HepG2 (cell line): Measurements from ENCODE around the gene CHKA. TPM values are rescaled to one million over a fixed set of nuclear protein-coding genes. Genes with fewer than 3 reads are reported as not detected.

ENCODE experiments used
- AHR ChIP-seq: IDR thresholded peaks from 2 replicates; pipeline ENCODE4 v1.6.1; 2018; ENCODE audit warnings: missing genetic modification reagents, missing compliant biosample characterization
- CHD2 ChIP-seq: IDR thresholded peaks from 2 replicates; pipeline ENCODE4 v1.6.1; 2011; ENCODE audit warnings: low read depth, low read length, improper control_type of control experiment
- FOXJ3 ChIP-seq: sonication (generic); formaldehyde crosslinking; IDR thresholded peaks from 2 replicates; pipeline ENCODE4 v1.4.0; 2020; ENCODE audit warnings: missing genetic modification reagents, mild to moderate bottlenecking, borderline replicate concordance
- MTA1 ChIP-seq: sonication (generic); formaldehyde crosslinking; IDR thresholded peaks from 2 replicates; pipeline ENCODE4 v1.4.0; 2020; ENCODE audit warnings: missing genetic modification reagents, mild to moderate bottlenecking, borderline replicate concordance
- RELA ChIP-seq: sonication (generic); formaldehyde crosslinking; IDR thresholded peaks from 2 replicates; pipeline ENCODE4 v1.4.0; 2020; ENCODE audit warnings: missing genetic modification reagents
- ZNF318 ChIP-seq: sonication (generic); formaldehyde crosslinking; IDR thresholded peaks from 2 replicates; pipeline ENCODE4 v1.4.0; 2020; ENCODE audit warnings: mild to moderate bottlenecking, missing genetic modification reagents
- ZNF788 ChIP-seq: sonication (generic); formaldehyde crosslinking; IDR thresholded peaks from 2 replicates; pipeline ENCODE4 v1.5.0; 2020; ENCODE audit warnings: mild to moderate bottlenecking, missing genetic modification reagents, borderline replicate concordance
- polyA plus RNA-seq, 8 experiments: library from polyadenylated mRNA; depleted of rRNA in 3 of 8; stranded (reverse) in 7 of 8; unstranded in 1 of 8; fragments of >200 nt; fragmentation: Illumina TruSeq in 4 of 8; extraction: Trizol in 4 of 8; gene quantifications; 2 replicates each; pipeline versions ENCODE4 v1.2.1 to v1.2.3, GENCODE V29; 2011 to 2016; ENCODE audit warnings: low read depth in 4 of 8, missing spikeins in 1 of 8, mixed read lengths in 1 of 8; ENCODE audit not compliant: insufficient read depth in 1 of 8
- total RNA-seq, 5 experiments: library from RNA; depleted of rRNA; stranded (reverse); fragments of >200 nt; fragmentation: Illumina TruSeq; extraction: Trizol; gene quantifications; 2 replicates each; pipeline ENCODE4 v1.2.3, GENCODE V29; 2016; ENCODE audit warnings: low read depth in 1 of 5
- TF ChIP-seq, protein P1 (sequence below): sonication (generic); formaldehyde crosslinking; IDR thresholded peaks from one replicate; pipeline ENCODE4 v1.5.1; 2020; ENCODE audit warnings: mild to moderate bottlenecking, missing genetic modification reagents; ENCODE audit errors: not compliant biosample characterization

Gene CHKA
- total and polyA plus RNA-seq, 2 of the 13 experiments (the other 11 are each of a cell fraction or from before 2014, with no cell fraction given) = 71.6 to 92.7 TPM

DNA sequence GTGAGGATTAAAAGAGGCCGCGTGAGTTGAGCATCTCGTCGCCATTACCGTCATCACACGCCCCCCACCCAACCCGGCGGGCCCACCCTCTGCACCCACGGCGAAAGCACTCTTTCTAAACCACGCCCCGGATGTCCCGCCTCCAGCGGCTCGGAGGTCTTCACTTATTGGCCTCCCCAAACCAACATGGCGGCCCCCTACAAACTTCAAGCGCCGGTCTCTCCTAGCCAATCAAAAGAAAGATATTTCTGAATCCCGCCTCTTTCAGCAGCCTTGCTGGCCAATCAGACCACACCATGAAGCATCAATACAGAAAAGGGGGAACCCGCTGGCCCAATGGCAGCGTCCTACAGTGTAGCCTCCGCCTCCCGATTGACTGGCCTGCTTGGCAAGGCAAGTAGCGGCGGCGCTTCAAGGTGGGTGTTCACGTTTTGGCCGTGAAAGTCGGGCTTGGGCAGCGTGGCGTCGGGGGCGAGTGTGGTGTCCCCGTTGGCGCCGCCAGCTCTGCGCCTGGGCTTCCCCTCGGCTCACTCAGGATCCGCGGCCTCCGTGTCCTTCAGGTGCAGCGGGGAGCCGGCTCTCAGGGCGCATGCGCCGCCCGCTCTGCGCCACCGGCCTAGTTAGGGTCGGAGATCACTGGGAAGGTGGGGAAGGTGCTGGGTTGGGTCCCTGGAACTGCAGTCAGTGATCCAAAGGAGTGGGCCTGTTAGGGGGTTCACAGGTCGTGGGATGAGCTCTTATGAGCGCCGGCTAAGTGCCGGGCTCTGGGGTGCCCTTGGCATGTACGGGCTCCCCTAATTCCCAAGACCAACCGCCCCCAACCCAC is 90.7 kb downstream of the CHKA start, which contains the start of gene NDUFS8 (continued):
- TF ChIP-seq, protein P1, sequence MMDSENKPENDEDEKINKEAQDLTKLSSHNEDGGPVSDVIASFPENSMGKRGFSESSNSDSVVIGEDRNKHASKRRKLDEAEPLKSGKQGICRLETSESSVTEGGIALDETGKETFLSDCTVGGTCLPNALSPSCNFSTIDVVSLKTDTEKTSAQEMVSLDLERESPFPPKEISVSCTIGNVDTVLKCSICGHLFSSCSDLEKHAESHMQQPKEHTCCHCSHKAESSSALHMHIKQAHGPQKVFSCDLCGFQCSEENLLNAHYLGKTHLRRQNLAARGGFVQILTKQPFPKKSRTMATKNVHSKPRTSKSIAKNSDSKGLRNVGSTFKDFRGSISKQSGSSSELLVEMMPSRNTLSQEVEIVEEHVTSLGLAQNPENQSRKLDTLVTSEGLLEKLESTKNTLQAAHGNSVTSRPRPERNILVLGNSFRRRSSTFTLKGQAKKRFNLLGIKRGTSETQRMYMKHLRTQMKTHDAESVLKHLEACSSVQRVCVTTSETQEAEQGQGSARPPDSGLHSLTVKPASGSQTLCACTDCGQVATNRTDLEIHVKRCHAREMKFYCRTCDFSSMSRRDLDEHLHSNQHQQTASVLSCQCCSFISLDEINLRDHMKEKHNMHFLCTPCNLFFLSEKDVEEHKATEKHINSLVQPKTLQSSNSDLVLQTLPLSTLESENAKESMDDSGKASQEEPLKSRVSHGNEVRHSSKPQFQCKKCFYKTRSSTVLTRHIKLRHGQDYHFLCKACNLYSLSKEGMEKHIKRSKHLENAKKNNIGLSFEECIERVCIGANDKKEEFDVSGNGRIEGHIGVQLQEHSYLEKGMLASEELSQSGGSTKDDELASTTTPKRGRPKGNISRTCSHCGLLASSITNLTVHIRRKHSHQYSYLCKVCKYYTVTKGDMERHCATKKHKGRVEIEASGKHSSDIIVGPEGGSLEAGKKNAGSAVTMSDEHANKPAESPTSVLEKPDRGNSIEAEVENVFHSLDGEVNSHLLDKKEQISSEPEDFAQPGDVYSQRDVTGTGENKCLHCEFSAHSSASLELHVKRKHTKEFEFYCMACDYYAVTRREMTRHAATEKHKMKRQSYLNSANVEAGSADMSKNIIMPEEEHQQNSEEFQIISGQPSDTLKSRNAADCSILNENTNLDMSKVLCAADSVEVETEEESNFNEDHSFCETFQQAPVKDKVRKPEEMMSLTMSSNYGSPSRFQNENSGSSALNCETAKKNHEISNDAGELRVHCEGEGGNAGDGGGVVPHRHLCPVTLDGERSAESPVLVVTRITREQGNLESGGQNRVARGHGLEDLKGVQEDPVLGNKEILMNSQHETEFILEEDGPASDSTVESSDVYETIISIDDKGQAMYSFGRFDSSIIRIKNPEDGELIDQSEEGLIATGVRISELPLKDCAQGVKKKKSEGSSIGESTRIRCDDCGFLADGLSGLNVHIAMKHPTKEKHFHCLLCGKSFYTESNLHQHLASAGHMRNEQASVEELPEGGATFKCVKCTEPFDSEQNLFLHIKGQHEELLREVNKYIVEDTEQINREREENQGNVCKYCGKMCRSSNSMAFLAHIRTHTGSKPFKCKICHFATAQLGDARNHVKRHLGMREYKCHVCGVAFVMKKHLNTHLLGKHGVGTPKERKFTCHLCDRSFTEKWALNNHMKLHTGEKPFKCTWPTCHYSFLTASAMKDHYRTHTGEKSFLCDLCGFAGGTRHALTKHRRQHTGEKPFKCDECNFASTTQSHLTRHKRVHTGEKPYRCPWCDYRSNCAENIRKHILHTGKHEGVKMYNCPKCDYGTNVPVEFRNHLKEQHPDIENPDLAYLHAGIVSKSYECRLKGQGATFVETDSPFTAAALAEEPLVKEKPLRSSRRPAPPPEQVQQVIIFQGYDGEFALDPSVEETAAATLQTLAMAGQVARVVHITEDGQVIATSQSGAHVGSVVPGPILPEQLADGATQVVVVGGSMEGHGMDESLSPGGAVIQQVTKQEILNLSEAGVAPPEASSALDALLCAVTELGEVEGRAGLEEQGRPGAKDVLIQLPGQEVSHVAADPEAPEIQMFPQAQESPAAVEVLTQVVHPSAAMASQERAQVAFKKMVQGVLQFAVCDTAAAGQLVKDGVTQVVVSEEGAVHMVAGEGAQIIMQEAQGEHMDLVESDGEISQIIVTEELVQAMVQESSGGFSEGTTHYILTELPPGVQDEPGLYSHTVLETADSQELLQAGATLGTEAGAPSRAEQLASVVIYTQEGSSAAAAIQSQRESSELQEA = peak; percentile 77
- TF ChIP-seq ZNF318 (CRISPR knock-in tag) (no peak), CHD2 (0 out of 2 replicates have a peak, but pooled peaks have one; percentile 36), AHR (peak; percentile 63; the same call in 1 of the 2 replicates), ZNF788 (CRISPR knock-in tag) (0 out of 2 replicates have a peak, but pooled peaks have one; percentile 16), FOXJ3 (CRISPR knock-in tag) (no peak; the same call in 1 of the 2 replicates), RELA (no peak; the same call in 1 of the 2 replicates), MTA1 (CRISPR knock-in tag) (0 out of 2 replicates have a peak, but pooled peaks have one; percentile 45)
